GM03348 (cell line): ENCODE results near the gene CCDC80.
A peak's percentile ranks its signal among the peaks of the same experiment; 100 is the strongest.

Experiments
- DNase-seq: peaks from one replicate; pipeline ENCODE4 v3.0.0; 2012; ENCODE audit warnings: low spot score

The CCDC80 gene

GRCh38 chr3:112632596-112632995 lies 8.3 kb downstream of the CCDC80 start:
- DNase-seq: no peak

GRCh38 chr3:112631257-112631656 lies 9.7 kb downstream of the CCDC80 start:
- no peak for DNase-seq

GRCh38 chr3:112629425-112629824 lies 11.5 kb downstream of the CCDC80 start:
- DNase-seq: peak; percentile 64

- no peak for DNase-seq
Observed at GRCh38 chr3:112627919-112628466, 12.9 kb downstream of the CCDC80 start.

- no peak for DNase-seq
Observed at GRCh38 chr3:112627419-112627818, 13.5 kb downstream of the CCDC80 start.

- no peak for DNase-seq
Observed at GRCh38 chr3:112623717-112624116, 17.2 kb downstream of the CCDC80 start.

- no peak for DNase-seq
Observed at GRCh38 chr3:112623213-112623612, 17.7 kb downstream of the CCDC80 start.

GRCh38 chr3:112619295-112619694 lies 21.6 kb downstream of the CCDC80 start:
- peak; percentile 39 for DNase-seq

GRCh38 chr3:112617285-112617684 lies 23.7 kb downstream of the CCDC80 start:
- DNase-seq: no peak

- no peak for DNase-seq
Observed at GRCh38 chr3:112615989-112616731, 24.8 kb downstream of the CCDC80 start.

GRCh38 chr3:112611752-112612515 lies 29.0 kb downstream of the CCDC80 start:
- DNase-seq: no peak

- DNase-seq: peak; percentile 66
Observed at GRCh38 chr3:112610121-112610520, 30.8 kb downstream of the CCDC80 start.

- no peak for DNase-seq
Observed at GRCh38 chr3:112607863-112608262, 33.1 kb downstream of the CCDC80 start.

GRCh38 chr3:112606098-112606497 lies 34.8 kb downstream of the CCDC80 start:
- no peak for DNase-seq

GRCh38 chr3:112605285-112605684 lies 35.7 kb downstream of the CCDC80 start:
- peak; percentile 47 for DNase-seq

GRCh38 chr3:112604536-112604935 lies 36.4 kb downstream of the CCDC80 start:
- peak; percentile 65 for DNase-seq

GRCh38 chr3:112602217-112602838 lies 38.6 kb downstream of the CCDC80 start:
- no peak for DNase-seq

- no peak for DNase-seq
Observed at GRCh38 chr3:112598731-112599130, 42.2 kb downstream of the CCDC80 start.

GRCh38 chr3:112597945-112598344 lies 43.0 kb downstream of the CCDC80 start:
- DNase-seq: no peak

GRCh38 chr3:112594856-112595255 lies 46.1 kb downstream of the CCDC80 start:
- no peak for DNase-seq

GRCh38 chr3:112593258-112593657 lies 47.7 kb downstream of the CCDC80 start:
- DNase-seq: no peak

- no peak for DNase-seq
Observed at GRCh38 chr3:112587336-112587735, 53.6 kb downstream of the CCDC80 start.

- no peak for DNase-seq
Observed at GRCh38 chr3:112585782-112586181, 55.2 kb downstream of the CCDC80 start.
